ENCODE results near the gene SLC10A6.

GRCh38 chr4:86870442-86871069, 21.4 kb upstream of the SLC10A6 start:
- TF ChIP-seq, protein P1, sequence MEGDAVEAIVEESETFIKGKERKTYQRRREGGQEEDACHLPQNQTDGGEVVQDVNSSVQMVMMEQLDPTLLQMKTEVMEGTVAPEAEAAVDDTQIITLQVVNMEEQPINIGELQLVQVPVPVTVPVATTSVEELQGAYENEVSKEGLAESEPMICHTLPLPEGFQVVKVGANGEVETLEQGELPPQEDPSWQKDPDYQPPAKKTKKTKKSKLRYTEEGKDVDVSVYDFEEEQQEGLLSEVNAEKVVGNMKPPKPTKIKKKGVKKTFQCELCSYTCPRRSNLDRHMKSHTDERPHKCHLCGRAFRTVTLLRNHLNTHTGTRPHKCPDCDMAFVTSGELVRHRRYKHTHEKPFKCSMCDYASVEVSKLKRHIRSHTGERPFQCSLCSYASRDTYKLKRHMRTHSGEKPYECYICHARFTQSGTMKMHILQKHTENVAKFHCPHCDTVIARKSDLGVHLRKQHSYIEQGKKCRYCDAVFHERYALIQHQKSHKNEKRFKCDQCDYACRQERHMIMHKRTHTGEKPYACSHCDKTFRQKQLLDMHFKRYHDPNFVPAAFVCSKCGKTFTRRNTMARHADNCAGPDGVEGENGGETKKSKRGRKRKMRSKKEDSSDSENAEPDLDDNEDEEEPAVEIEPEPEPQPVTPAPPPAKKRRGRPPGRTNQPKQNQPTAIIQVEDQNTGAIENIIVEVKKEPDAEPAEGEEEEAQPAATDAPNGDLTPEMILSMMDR (IDR thresholded peaks at IDR 0.05; ENCODE audit: low read length) = no peak
- no peak for TF ChIP-seq EZH2phosphoT487 (IDR thresholded peaks at IDR 0.05; ENCODE audit: low read length)
